Measurements from ENCODE around the gene XYLT1. TPM values are rescaled to one million over a fixed set of nuclear protein-coding genes. Genes with fewer than 3 reads are reported as not detected.

The XYLT1 gene
- total and polyA plus RNA-seq, 2 of the 4 experiments (the other 2 are of a cell fraction) = 9.0 to 12.7 TPM

GRCh38 chr16:17170435-17170834 is 300.3 kb downstream of the XYLT1 start:
- Histone ChIP-seq H2BK120ac (ENCODE audit: low read depth, low read length) (no peak overlapping the region), H4K8ac (ENCODE audit: low read depth in 2 of 2, low read length in 2 of 2) (no peak overlapping the region), H3K23ac (ENCODE audit: low read depth, low read length) (no peak overlapping the region), H3K4me3 (ENCODE audit: insufficient read depth, low read depth, low read length) (no peak overlapping the region), H2AK5ac (ENCODE audit: low read depth, low read length) (no peak overlapping the region), H3K36me3 (ENCODE audit: control insufficient read depth, insufficient read depth, low read length) (no peaks in the 10 kb centered on the region), H2BK20ac (ENCODE audit: low read depth, low read length) (no peak overlapping the region), H3K56ac (ENCODE audit: extremely low read depth, insufficient read depth, low read length) (no peak overlapping the region), H3K4me2 (ENCODE audit: low read depth, low read length) (no peak overlapping the region), H3K18ac (ENCODE audit: low read depth, low read length) (no peak overlapping the region), H2AFZ (replicated peaks; ENCODE audit: low read length, poor library complexity) (no peak overlapping the region), H3K9ac (ENCODE audit: low read depth, low read length) (no peak overlapping the region), H3K4ac (ENCODE audit: low read depth, low read length) (no peak overlapping the region), H3K27ac (ENCODE audit: insufficient read depth, low read length) (no peak overlapping the region), H2BK15ac (ENCODE audit: low read depth, low read length) (no peak overlapping the region), H3K27me3 (ENCODE audit: control insufficient read depth, insufficient read depth, low read length) (no peaks in the 10 kb centered on the region), H3K9me3 (ENCODE audit: control insufficient read depth, insufficient read depth, low read length) (no peaks in the 10 kb centered on the region), H3K14ac (replicated peaks; ENCODE audit: low read depth, low read length) (no peak overlapping the region), H2BK5ac (ENCODE audit: low read depth, low read length, poor library complexity, severe bottlenecking) (no peak overlapping the region), H2AK9ac (replicated peaks; ENCODE audit: low read depth, low read length, poor library complexity) (no peak overlapping the region), H3K4me1 (ENCODE audit: control insufficient read depth, insufficient read depth, low read length) (no peaks in the 10 kb centered on the region), H4K20me1 (ENCODE audit: insufficient read depth, low read length) (0 out of 2 replicates have a peak, but pooled peaks cover 7% of the 10 kb centered on the region), H4K91ac (ENCODE audit: insufficient read depth, low read depth, low read length) (no peak overlapping the region), H3K79me1 (ENCODE audit: low read depth in 1 of 2, low read length in 2 of 2) (no peaks in the 10 kb centered on the region; a peak in 1 of 4 replicates), H4K5ac (ENCODE audit: low read depth, low read length) (no peak overlapping the region), H3K9me1 (ENCODE audit: insufficient read depth, low read length) (peaks cover 9% of the 10 kb centered on the region; the same call in 1 of the 2 replicates)
- no CpG with 5 or more reads among the region's 3 CpGs for WGBS, 2 experiments (ENCODE audit: extremely low coverage in 2 of 2, insufficient read length in 1 of 2)
- ChIA-PET POLR2A (ENCODE audit: unreplicated experiment) (no interaction called here), CTCF (no interaction called here)
- TF ChIP-seq USF2 (IDR thresholded peaks at IDR 0.05; ENCODE audit: low read depth, low read length) = no peak
- no peak for TF ChIP-seq CEBPB (IDR thresholded peaks at IDR 0.05; ENCODE audit: low read depth, low read length)
- TF ChIP-seq NFE2L2 (IDR thresholded peaks at IDR 0.05; ENCODE audit: low read depth, low read length) = no peak
- TF ChIP-seq BHLHE40 (IDR thresholded peaks at IDR 0.05; ENCODE audit: low read depth, low read length) = no peak
- TF ChIP-seq MAFK (IDR thresholded peaks at IDR 0.05; ENCODE audit: low read depth, low read length) = no peak
- no peak for TF ChIP-seq RFX5 (IDR thresholded peaks at IDR 0.05; ENCODE audit: low read depth, low read length)
- TF ChIP-seq CTCF (conservative IDR thresholded peaks at IDR 0.05; ENCODE audit: low read depth, low read length) = no peak
- no peak for TF ChIP-seq FOS (IDR thresholded peaks at IDR 0.05; ENCODE audit: low read depth, low read length)
- no peak for TF ChIP-seq MAZ (IDR thresholded peaks at IDR 0.05; ENCODE audit: borderline replicate concordance, low read depth, low read length)
- TF ChIP-seq RAD21 (IDR thresholded peaks at IDR 0.05; ENCODE audit: low read length) = no peak
- no peak for TF ChIP-seq RCOR1 (IDR thresholded peaks at IDR 0.05; ENCODE audit: insufficient replicate concordance, low read length)
- intact Hi-C loops (cut with micrococcal nuclease) = no loop called here
- ATAC-seq (ENCODE audit: low read depth) = no peak
- no TSS peak for BruUV-seq (replicated peaks)
- in situ Hi-C loops (cut with MboI; ENCODE audit: low sequenced_read_pairs) = no loop called here
- dilution Hi-C loops (cut with HindIII; ENCODE audit: low sequenced_read_pairs, unreplicated experiment) = no loop called here
- no peak for DNase-seq
